ENCODE results near the gene TADA2A.

DNA sequence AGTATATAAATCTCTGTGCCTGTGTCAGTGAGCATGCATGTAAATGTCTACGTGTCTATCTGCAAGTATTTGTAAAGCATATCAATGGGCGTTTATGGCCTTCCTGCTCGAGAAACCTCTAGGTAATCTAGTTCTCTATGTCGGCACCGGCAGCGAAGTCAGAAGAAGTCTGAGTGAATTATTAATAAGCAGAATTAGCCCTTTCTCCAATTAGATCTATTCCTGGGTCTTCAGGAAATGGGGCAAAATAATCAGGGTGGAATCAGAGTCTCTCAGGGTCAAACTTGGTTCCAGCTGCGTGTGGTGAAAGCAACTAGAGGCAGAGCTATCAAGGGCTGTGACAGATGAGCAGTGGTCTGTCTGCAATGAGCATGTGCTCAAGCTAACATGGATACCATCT is 31.0 kb upstream of the TADA2A start, which contains the start of gene C17orf78:
- TF ChIP-seq, protein P1, sequence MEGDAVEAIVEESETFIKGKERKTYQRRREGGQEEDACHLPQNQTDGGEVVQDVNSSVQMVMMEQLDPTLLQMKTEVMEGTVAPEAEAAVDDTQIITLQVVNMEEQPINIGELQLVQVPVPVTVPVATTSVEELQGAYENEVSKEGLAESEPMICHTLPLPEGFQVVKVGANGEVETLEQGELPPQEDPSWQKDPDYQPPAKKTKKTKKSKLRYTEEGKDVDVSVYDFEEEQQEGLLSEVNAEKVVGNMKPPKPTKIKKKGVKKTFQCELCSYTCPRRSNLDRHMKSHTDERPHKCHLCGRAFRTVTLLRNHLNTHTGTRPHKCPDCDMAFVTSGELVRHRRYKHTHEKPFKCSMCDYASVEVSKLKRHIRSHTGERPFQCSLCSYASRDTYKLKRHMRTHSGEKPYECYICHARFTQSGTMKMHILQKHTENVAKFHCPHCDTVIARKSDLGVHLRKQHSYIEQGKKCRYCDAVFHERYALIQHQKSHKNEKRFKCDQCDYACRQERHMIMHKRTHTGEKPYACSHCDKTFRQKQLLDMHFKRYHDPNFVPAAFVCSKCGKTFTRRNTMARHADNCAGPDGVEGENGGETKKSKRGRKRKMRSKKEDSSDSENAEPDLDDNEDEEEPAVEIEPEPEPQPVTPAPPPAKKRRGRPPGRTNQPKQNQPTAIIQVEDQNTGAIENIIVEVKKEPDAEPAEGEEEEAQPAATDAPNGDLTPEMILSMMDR (IDR thresholded peaks at IDR 0.05; ENCODE audit: poor library complexity), result no peak
- TF ChIP-seq EZH2 (IDR thresholded peaks at IDR 0.05; ENCODE audit: borderline replicate concordance) (no peak), EZH2phosphoT487 (IDR thresholded peaks at IDR 0.05; ENCODE audit: low read depth, severe bottlenecking, unreplicated experiment) (no peak)
